ENCODE data around the gene DNAJC9.

GRCh38 chr10:73225518-73225917 lies 21.5 kb downstream of the DNAJC9 start:
- TF ChIP-seq, protein P1, sequence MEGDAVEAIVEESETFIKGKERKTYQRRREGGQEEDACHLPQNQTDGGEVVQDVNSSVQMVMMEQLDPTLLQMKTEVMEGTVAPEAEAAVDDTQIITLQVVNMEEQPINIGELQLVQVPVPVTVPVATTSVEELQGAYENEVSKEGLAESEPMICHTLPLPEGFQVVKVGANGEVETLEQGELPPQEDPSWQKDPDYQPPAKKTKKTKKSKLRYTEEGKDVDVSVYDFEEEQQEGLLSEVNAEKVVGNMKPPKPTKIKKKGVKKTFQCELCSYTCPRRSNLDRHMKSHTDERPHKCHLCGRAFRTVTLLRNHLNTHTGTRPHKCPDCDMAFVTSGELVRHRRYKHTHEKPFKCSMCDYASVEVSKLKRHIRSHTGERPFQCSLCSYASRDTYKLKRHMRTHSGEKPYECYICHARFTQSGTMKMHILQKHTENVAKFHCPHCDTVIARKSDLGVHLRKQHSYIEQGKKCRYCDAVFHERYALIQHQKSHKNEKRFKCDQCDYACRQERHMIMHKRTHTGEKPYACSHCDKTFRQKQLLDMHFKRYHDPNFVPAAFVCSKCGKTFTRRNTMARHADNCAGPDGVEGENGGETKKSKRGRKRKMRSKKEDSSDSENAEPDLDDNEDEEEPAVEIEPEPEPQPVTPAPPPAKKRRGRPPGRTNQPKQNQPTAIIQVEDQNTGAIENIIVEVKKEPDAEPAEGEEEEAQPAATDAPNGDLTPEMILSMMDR (IDR thresholded peaks at IDR 0.05) = no peak
- no peak for TF ChIP-seq POLR2A (IDR thresholded peaks at IDR 0.05)

All from adrenal gland (tissue), 5 donors.